Femur (tissue), 1 donor: ENCODE results near the gene GBE1.
"Not testable (repeated sequence)": the region's sequence is repeated elsewhere in the genome, so short reads cannot be mapped to it uniquely, and the experiment has no call there.

ENCODE experiments used
- DNase-seq: peaks from one replicate; pipeline ENCODE4 v3.0.0-alpha.2; 2017

GBE1 gene

DNA sequence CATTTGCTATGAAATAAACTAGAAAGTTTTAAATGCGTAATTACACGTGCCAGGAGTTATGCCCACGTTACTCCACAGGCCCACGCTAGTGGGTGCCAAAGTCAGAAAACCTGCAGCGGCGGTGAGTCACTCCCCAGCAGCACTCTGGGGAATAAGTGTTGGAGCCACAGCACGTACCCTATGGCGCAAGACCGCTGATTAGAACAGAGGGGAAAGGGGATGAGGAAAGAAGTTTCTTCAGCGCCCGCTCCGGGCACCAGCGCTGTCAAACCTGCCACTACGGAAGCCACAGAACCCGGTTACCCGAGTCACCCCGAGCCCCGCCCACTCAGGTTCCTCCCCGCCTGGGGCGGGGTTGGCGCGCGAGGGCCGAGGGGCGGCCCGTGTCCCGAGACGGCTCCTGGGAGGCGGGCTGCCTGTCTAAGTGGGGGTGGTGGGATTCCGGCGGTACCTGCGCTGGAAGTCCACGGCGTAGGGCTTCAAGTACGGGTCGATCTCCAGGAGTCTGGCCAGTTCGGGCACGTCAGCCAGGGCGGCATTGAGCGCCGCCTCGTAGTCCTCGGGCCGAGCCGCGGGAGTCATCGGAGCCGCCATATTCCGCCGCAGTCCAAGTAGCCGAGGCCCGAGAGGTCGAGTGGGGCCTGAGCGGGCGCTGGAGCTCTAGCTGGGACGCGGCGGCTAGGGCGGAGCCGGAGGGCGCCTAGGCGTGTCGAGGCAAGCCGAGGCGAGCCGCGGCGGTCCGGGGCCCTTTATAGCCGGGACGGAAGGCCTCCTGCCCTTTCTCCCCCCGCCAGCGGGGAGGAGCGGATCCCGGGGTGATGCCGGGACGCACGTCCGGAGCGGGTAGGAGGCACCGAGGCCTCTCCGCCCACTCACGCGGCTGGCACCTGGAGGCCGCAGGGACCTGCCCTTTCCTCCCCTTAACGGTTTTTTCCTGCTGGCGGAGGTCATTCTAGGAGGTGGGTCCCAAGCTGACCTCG, at the start of gene GBE1:
TSS of gene GBE1 (minus strand) at position 722 of the 980 bp plus-strand sequence. CDS start at position 594, 128 bp downstream.
- DNase-seq, result peak; percentile 95

DNA sequence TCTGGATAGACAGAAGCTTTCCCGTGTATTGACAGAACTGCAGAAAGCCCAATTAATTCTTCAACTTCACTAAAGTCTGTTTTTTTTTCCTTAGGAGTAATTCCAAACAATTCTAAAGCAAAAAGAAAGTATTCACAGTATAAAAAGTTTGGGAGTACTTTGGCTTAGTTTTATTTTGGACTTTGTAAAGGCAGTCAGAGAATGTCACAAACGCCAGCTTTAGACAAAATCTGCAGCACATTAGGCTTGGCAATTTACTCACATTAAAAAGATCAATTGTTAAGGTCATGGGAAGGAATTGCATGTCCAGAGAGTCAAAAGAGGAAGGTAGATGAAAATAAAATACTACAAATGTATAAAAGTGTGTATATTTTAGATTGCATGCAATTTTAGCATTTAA, 47.5 kb upstream of the GBE1 start:
- no peak for DNase-seq

DNA sequence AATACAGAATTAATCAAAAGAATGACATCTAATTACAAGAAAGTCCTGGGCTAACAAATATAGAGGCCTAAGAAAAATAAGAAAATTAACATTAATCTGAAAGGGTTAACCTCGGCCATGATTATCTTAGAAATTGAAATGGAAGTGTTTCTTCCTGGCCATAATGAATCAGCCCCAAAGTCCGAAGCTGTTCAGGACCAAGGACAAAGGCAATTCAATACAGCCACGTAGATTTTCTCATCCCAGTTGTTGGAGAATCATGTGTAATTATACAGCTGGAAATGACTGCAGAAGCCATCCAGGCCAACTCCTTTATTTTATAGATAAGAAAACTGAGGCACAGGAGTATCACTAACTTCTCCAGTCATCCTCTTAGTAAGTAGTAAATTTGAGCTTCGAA, 38.0 kb upstream of the GBE1 start:
- no peak for DNase-seq

DNA sequence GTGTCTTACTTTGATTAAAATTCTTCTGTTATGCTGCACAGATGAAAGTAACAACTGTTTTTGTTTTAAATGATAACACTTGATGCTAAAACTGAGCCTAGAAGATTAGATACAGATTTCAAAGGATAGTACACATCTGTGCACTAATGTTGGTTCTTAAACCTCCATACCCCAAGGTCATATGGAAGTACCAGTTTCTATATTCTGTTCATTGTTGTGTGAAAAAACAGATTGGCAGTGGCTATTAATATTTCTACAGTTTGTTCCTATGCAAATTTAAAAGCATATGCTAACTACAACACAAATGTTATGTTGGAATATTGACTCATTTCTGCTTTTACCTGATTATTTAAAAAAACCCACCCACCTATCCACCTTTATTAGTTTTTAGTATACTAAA, 32.0 kb upstream of the GBE1 start:
- DNase-seq, result no peak

DNA sequence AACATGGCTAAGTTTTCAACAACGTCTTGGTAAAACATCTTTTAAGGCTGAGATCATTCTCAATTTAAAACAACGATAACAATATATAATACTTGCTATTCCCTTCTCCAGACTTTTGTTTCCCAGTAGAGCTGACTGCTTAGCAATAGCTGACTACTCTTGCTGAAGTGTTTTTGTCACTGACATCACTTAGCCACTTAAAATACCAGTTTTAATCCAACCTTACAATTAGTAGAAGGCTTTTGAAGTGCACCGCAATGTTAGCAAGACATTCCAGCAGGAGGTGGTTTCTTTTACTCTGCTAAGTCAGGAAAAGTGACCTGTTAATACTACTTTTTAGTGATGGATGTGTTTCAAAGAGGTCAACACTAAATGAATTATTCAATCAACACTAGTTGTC, 28.7 kb upstream of the GBE1 start:
- no peak for DNase-seq

DNA sequence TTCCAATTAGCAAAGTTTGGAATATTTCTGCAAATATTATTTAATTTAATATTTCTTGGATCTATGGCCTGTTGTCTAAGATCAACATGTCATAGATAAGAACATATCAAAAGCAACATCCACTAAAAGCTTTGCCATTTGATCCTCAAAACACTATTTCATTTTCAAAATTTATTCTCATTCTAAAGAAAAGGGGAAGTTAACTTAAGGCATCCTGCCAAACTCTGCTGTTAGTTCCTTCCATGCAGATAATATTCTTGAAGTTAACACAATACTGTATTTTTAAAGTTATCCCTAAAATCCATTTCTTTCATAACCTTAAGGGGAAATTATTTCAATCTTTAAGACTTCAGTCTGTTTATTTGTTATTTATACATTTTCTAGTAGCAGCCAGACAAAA, 28.2 kb upstream of the GBE1 start:
- DNase-seq, result no peak

DNA sequence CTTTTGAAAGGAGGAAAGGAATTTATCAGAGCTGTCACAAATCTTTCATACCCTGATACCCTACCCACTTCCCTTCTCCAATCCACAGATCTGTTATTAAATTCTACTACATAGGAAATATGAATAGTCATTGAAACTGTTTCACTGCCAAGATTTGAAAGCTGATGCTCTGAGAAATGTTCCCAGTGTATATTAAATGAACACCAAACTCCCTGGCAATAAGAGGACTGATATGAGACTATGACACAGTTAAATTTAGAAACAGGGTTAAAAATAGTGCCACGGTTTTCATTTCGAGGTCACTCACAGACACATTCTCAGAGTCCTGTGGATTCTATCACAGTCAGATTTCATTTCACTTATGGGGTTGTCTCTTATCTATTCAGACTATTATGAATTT, 27.2 kb upstream of the GBE1 start:
- no peak for DNase-seq

DNA sequence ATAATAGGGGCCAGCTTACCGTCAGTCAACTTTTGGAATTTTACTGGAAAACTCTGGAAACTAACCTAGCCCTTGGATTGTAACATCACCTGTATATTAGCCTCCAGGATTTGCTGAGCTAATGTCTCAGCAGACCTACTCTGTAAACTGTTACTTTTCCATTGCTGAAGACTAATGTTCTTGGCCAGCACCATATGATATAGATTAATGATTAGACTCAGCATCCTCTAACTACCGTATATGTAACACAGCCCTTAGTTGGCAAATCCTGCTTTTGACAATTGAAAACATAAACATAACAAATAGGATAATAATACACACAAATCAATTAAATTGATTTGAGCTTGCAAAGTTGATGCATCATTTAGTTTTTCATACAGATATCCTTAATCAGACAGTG, 26.6 kb upstream of the GBE1 start:
- no peak for DNase-seq

DNA sequence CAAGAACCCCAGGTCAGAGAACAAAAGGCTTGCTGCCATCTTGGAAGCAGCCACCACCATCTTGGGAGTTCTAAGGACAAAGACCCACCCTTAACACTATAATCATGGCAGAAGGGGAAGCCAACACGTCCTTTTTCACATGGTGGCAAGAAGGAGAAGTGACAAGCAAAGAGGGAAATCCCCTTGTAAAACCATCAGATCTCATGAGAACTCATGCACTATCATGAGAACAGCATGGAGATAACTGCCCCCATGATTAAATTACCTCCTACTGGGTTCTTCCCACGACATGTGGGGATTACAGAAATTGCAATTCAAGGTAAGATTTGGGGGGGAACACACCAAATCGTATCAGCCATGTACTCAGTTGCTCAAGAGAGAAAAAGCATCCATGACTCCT, 21.1 kb upstream of the GBE1 start:
- no peak for DNase-seq

DNA sequence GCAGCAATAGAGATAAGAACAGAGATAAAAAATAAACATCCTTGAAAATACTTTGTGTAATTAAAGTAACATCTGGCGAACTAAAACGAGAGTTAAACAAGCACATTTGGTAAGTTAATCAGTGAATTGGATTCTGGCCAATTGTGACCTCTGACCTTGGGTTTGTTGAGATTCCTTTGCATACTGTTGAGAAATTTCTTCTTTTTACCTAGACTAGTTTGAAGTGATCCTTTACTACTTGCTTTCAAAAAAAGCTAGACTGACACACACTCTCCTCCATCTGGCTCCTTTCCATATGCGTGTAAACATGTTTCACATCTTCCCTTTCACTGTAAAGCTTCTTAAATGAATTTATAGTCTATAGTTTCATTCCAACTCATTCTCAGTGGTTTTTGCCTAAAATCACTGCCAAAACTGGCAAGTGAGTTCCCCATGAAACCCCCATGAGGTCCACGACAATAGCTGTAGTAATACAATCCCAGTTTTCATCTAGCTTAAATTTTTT, 17.3 kb upstream of the GBE1 start:
- DNase-seq, result no peak

DNA sequence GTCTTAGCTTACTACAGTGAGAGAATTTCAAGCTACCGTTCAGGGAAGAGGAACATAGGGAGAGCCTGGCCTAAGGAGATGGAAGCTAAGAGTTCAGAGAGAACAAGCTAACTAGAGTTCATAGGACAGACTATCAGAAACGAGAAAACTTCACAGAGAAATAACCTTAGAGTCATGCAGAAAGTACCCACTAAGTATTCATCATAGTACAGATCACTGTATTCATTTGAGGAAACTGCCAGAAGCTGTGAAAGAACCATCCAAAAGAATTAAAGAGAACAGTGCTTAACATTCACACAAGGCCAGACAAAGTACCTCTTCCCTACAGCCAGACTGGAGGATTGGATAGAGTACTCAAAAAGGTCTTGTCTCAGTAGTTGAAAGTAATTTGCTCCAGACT, 15.2 kb upstream of the GBE1 start:
- DNase-seq, result no peak

DNA sequence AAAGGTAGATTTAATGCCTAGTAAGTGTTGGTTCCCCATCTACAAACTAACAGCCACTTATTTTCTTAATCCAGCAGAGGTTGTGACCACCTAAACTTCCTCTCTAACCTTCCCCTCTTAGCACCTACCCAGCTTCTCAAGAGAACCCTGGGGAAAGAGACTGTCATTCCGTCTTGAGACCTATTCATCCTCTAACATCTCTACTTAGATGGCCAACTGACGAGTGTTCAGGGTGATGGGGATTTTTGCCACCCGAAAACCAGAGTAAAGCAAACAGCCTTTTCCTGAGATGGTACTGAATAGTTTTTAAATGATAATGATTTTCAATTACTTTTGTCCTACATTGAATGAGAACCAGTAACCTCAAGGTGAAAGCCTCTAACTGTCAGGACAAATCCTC, 9.3 kb upstream of the GBE1 start:
- DNase-seq, result no peak

DNA sequence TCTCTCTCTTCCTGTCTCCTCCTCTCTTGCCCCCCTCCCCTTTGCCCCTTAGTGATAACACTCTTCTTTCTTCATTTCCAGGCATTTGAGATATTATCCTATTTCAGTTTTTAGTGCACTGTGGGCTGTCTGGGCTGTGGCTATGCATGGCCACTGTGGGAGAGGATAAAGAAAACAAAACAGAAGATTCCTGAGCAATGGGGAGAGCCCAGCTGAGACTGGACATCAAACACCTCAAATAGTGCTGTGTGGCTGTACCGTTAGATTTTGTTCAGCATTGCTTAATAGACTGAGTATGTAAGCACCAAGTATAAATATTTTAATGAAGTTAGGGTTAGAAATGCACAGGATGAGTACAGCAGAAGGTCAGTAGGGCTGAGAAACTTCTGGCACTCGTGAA, 7.9 kb upstream of the GBE1 start:
- no peak for DNase-seq

DNA sequence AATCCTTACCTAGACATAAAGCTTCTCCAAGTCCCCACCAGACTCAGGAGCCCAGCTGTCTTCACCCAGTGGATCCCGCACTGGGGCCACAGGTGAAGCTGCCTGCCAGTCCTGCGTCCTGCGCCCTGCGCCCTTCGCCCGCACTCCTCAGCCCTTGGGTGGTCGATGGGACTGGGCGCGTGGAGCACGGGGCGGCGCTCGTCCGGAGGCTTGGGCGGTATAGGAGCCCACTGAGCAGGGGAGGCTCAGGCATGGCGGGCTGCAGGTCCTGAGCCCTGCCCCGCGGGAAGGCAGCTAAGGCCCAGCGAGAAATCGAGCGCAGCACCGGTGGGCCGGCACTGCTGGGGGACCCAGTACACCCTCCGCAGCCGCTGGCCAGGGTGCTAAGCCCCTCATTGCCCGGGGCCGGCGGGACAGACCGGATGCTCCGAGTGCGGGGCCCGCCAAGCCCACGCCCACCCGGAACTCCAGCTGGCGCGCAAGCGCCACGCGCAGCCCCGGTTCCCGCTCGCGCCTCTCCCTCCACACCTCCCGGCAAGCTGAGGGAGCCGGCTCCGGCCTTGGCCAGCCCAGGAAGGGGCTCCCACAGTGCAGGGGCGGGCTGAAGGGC, 5.9 kb upstream of the GBE1 start:
- DNase-seq, result not testable (repeated sequence)

DNA sequence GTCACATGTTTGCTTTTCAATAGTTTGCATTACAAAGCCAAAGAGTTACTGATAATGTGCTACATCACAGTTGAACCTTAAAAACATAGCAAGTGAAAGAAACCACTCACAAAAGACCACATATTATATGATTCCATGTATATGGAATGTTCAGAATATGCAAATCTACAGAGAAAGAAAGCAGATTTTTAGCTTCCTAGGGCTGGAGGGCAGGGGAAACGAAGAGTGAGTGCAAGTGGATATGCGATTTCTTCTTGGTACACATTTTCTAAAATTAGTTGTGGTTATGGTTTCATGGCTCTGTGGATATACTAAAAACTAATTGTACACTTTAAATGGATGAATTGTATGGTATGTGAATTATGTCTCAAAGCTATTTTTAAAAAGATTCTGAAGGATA, 4.0 kb upstream of the GBE1 start:
- no peak for DNase-seq

DNA sequence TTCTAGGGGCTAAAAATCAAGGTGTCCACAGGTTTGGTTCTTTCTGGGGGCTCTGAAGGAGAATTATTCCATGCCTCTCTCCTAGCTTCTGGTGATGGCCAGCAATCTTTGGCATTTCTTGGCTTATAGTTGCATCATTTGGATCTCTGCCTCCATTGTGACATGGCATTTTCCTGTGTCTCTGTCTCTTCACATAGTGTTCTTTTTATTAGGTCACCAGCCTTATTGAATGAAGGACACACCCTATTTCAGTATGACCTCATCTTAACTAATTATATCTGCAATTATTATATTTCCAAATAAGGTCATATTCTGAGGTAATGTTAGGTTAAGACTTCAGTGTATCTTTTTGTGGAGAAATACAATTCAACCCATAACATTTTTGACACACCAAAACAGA, 3.2 kb upstream of the GBE1 start:
- no peak for DNase-seq

DNA sequence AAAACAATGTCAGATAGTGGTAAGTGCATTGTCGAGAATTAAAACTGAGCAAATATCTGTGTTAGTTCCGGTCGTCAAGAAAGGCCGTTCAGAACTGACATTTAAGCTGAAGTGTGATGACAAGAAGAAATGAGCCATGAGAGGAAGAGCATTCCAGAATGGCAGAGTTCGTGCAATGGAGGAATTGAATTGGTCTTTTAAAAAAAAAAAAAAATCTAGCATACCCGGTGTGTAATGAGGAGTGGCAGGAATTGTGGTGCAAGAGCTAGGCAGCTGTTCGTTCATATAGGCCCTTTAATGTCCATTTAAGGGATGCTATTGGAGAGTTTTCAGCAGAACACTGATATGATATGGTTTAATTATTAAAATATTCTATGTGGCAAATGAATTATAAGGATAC, 2.6 kb upstream of the GBE1 start:
- no peak for DNase-seq

DNA sequence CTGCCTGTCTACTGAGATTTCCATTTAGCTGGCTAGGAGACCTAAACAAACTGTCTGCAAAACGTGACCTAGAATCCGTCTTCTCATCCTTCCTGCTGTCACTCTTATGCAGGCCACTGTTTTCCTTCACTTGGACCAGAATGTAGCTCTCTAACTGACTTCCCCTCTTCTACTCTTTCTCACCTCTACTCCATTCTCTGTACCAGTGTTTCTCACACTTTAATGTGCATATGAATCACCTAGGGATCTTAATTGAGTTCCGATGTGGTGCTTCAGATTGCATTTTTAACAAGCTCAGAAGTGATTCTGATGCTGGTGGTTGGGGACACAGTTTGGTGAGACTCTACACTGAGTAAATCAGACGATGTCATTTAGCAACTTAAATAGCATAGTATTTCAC, 1.6 kb upstream of the GBE1 start:
- DNase-seq, result no peak

DNA sequence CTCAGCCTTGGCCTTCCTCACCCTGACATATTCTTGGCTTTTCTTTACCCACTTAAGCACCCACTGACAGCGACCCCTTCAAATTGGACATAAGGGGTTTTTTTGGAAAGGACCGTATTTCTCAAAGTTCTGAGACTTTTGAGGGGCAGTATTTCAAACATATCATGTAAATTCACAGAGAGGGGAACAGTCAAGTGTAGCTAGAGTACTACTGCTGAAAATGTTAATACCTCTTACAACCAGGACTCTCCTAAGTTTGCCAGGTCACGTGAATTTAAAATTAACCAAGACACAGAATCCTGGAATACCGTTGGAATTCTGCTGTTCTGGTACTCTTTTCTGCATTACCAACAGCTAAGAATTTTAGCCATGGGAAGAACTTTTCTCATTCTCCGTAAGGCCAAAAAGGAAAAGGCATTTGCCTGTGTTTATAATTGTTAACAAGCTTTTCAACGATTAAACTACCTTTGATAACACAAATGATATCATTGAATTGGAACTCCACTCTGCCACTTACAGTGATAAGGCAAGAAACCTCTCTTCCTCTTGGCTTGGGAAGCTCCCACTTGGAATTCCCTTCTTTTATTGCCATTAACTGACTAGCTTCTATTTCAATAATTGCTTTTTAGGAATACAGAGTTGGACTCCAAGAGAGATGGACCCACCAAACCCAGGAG, 597 bp upstream of the GBE1 start:
- DNase-seq, result no peak

DNA sequence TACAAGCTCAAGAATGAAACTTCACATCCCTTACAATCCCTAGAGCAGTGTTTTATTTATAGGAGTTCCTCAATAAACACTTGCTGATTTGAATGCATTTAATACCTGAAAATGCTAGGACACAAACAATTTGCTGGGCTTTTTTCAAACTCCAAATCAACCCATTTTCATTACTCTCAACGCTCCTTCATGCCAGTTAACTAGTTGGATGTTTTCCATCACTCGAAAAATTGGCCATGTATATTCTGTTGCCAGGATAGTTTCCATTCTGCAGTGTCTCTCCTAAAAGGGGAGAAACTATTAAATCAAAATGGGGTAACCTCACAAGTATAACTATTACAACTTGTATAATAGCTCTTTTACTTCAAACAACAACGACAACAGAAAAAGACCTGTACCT, 1.2 kb downstream of the GBE1 start:
- DNase-seq, result no peak

DNA sequence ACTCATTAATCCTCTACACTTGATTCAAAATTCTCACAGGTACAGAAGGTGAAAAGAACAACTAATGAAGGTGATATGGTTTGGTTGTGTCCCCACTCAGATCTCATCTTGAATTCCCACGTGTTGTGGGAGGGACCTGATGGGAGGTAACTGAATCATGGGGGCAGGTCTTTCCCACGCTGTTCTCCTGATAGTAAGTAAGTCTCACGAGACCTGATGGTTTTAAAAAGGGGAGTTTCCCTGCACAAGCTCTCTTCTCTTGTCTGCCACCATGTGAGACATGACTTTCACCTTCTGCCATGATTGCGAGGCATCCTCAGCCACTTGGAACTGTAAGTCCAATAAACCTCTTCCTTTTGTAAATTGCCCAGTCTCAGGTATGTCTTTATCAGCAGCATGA, 2.7 kb downstream of the GBE1 start:
- DNase-seq, result not testable (repeated sequence)

DNA sequence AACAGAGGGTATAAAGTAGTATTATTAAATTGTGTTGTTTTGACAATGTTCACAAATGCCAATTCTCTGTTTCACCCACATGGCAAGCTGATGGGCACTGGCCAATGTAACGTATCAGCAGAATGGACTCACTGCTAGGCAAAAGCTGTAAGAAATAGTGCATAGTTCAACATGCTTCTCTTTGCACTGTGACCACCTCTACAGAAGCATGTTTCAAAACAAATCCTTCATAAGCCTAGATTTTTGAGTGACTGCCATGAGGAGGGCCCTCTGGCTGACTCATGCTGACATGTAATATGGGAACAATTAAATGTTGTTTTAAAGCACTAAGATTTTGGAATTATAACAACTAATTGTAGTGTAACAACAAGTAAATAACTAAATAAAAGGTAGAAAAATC, 3.2 kb downstream of the GBE1 start:
- no peak for DNase-seq

DNA sequence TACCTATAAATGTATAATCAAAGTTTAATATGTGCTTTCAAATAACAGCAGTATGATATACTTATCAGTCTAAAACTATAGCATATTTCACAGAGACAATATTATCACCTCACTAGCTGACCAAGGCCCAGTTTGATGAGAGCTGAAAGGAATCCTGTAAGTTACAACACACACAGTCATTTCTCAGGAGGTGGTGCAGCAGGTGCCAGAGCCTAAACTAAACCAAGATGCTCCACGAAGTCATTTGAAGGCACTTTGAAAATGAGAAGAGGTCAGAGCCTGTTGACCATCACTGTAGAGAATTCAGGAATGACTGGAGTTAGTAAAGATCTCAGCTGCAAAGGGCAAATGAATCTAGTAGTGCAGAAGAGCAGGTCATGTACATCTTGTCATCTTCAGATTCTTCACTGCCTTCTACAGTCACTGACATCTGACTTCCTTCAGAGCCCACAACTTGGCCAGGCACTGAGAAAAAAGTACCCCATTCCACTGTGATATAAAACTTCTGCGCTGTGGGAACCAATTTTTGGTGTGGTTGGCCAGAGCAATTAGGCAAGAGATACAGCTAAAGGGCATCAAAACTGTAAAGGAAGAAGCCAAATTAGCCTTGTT, 7.9 kb downstream of the GBE1 start:
- DNase-seq, result no peak
